ELF-1 (cell line): ENCODE results near the gene DLGAP1.

ENCODE experiments used
- DNase-seq: peaks from one replicate; pipeline ENCODE4 v3.0.0-alpha.2; 2016; ENCODE audit warnings: low read depth, low spot score

Gene DLGAP1

DNA sequence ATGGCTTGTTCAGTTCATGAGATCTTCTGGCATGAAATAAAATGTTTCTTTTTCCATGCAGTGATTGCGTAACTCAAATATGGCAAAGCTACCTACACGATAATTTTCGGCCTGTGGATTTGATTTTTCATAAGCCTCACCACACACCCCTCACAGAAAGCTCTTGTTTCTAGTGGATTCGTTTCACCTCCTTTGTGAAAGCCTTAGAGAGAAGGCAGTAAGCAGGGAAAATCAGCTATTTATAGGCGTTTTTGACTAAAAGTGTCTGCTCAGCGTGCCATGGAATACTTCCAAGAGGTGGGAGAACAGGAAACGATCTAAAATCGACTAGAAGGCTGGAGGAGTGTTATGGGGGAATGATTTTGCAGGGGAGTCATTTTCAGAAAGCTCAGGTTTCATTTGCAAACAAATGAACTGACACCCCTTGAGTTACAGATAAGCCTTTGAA lies 587.2 kb downstream of the DLGAP1 start:
- DNase-seq = no peak

DNA sequence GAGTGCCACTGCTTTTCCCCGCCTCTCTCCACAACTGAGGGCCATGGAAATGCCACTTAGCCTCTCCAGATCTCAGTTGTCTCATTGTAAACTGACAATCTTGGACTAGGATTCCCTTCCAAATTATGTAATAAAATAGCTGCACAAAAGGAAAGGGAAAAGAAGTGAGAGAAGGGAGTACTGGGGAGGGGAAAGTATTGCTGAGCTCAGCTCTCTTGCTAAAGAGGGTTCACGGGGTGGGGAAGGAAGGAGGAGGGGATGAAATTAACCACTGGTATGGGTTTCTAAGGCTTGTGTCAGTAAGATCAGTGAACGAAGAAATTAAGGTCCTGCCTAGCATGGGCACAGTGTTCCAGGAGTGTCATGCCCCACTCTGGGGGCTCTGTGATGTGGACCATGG lies 587.9 kb downstream of the DLGAP1 start:
- DNase-seq = no peak

- no peak for DNase-seq
Observed at GRCh38 chr18:3864669-3865298, 590.3 kb downstream of the DLGAP1 start.

DNA sequence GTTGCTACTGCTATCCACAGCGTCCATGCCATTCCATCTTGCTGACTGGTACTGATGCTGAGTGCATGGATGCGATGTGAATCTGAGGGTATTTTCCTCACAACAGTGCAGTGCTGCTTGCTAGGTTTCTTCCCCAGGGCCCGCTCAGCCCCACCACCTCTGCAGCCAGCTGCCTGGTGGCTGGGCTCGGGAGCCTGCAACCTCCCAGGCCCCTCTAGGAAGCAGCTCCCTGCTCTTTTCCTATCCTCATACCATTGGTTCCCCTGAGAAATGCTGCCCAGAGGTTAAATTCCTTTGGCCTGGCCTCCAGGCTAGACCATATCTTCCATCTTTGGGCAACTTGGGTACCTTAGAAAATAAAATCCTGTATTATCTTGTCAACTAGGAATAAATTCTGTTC lies 591.5 kb downstream of the DLGAP1 start:
- DNase-seq = peak; percentile 46

GRCh38 chr18:3863006-3863405 lies 592.1 kb downstream of the DLGAP1 start:
- DNase-seq = no peak

DNA sequence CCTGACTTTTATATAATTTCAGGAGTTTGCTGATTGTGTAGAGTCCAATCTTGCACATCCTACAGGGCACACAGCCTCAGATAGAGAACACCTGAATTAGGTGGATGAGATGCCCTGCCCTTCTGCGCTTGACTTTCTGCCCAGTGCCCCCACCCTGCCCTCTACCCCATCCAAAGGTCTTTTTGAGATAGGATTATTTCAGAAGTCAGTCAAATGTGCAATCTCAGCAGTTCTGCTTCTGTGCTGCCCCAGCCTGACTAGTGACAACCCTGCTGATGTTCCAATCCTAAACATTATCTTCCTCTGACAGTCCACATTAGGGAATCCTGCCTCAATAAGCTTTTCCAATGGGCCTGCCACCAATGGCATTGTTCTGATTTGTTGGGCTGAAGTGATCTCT lies 593.6 kb downstream of the DLGAP1 start:
- no peak for DNase-seq

- DNase-seq = no peak
Observed at GRCh38 chr18:3857544-3857943, 597.6 kb downstream of the DLGAP1 start.

DNA sequence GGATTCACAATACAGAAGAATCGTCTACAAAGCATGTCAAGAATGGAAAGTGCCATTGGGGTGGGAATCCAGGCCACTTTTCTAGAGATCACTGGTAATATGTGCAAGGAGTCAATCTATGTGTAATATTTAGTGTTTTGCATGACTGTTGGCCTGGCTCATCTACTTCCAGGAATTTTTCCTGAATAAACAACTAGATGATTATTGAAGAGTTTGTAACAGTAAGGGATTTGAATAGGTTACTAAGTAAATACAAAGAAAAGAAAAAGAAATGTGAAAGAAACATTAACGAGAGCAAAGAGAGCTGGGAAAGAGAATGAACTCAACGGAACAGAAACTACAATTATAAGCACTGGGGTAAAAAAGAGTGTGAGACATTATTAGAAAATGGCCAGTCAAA lies 599.1 kb downstream of the DLGAP1 start:
- no peak for DNase-seq

- no peak for DNase-seq
Observed at GRCh38 chr18:3852321-3852720, 602.8 kb downstream of the DLGAP1 start.

DNA sequence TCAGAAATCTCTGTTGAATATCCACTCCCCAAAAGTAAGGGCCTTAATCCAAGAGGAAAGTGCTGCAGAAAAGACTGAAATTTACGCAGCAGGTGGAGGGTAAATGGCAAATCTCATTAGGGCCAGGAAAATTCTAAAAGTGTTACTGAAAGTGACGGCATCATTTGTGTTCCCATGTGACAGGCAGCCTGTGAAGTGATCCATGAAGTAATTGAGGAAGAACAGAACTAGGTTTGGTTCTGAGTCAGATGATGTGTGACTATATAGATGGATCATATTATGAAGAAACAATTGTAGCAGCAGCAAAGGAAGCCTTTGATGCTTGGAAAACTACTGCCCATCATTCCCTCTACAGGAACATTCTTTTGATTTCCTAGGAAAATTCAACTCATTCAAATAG lies 603.9 kb downstream of the DLGAP1 start:
- no peak for DNase-seq

GRCh38 chr18:3848316-3848715 lies 606.8 kb downstream of the DLGAP1 start:
- no peak for DNase-seq

- DNase-seq = no peak
Observed at GRCh38 chr18:3845161-3845560, 609.9 kb downstream of the DLGAP1 start.

DNA sequence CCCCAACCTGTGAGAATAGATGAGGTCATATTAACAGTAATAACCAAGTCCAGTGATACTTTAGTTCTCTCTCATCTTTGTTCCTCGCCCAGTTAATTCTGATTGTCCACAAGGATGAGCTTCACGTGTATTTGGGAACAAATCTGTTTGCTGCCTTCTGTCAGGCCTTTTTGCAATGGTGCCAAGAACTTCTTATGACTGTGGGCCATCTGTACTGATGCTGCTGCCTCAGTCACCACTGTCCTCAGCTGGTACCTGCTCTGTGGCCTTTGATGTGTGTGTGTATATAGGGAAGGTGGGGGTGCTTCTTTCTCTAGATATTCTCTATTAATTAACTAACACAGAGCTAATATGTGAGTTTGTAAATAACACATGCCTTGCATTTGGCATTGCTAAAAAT lies 612.3 kb downstream of the DLGAP1 start:
- no peak for DNase-seq

GRCh38 chr18:3840766-3841165 lies 614.3 kb downstream of the DLGAP1 start:
- DNase-seq = no peak

DNA sequence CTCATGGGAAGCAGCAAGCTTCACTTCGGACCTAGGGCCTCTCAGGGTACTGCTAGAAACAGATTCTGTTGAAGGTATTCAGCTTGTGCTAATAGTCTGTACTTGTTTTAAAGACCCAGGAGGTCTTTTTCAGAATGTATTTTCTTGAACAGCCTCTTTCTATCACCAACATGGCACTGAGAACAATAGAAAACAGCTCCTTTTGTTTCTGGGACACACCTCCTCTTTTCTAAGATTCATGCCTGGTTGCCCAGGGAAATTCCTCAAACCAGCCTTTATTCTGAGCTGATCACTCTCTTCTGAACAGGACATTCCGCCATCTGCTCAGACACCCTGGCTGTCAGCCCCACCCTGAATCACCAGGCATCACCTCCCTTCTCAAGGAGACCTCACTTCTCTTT lies 615.5 kb downstream of the DLGAP1 start:
- DNase-seq = peak; percentile 23

DNA sequence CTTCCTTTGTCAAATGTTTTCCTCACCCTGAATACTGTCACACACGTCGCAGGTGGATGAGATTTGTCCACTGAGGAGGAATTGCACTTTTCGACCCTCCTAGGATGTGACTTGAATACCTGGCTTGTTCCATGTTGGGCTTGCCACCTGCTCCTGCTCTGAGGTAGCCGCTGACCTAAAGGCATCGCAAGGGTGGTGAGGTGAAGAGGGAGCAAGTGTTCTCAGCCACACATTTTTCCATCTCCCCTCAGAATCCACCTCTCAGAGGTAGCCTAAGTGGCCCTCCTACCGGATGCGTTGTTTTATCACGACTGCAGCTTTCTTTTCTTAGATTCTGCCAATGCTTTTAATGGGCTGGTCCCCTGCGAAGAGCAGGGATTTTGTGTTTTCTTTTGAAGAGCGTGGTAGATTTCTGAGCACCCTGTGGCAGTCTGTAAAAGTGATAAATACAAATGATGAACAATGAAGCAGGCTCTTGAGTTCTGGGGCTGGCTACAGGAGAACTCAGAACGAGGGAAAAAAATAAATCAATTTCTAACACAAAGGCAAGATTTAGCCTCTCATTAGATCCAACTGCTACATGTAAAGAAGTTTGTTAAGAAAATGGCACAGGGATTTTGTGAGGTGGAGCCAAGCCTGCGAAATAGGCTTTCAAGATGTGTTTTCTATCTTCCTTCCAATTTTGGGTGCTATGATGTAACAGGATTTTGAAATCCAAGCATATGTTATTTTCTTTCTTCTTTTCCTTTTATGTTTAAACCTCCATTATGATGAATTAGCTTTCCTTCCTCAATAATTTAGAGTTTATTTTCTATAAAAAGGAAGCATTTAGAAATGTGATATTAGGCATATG lies 618.4 kb downstream of the DLGAP1 start:
- no peak for DNase-seq

DNA sequence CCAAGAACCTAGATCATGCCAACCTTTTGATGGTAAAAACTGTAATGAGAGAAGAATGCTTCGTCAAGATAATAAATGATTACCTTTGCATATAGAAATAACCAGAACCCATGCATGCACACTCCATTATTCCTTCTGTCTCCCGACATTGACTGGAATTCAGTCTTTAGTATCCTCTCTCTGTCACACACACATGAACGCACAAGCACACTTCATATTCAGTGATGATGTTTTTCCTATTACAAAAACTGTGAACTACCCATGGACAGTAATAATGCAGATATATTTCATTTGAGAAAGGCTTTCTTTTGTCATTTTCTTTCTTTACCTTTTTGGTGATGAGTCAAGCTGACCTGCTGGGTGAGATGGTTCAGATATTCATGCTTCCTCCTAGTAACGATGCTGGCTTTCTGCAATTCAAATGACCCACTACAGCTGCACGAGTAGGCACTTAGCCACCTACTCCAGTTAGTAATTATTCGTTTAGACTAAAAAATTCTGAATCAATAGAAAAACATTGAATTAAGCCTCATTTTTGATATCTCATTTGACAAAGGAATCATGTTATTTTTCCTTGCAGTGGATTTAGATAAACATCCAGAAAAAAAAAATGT lies 623.0 kb downstream of the DLGAP1 start:
- no peak for DNase-seq

- DNase-seq = no peak
Observed at GRCh38 chr18:3830604-3831003, 624.5 kb downstream of the DLGAP1 start.

GRCh38 chr18:3827236-3827845 lies 627.8 kb downstream of the DLGAP1 start:
- DNase-seq = no peak

DNA sequence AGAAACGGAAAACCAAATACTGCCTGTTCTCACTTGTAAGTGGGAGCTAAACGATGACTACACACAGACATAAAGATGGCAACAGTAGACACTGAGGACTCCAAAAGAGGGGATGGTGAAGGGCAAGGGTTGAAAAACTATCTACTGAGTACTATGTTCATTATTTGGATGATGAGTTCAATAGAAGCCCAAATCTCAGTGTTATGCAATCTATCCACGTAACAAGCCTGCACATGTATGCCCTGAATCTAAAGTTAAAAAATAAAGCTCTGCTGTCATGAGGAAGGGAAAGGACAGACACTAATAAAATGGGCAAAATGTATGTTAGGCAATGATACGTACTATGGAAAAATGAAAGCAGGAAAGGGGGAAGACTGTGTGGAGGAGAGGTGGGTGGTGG lies 629.1 kb downstream of the DLGAP1 start:
- DNase-seq = no peak

DNA sequence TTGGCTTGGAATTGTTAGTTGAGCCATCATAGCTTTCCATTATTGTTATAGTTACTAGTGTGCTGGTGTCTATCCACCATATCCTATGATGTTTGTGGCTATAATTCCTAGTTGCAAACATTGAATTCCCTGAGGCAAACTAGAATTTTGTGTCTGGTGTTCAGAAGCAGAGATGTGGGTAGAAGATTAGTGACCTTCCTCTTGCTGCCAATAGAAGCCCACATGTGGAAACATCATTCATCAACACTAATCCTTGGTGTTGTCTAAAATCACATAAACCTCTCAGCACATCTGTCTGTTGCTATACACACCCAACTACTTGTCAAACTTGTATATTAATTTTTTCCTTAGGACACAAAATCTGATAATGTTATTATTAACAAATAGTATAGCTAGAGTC lies 631.0 kb downstream of the DLGAP1 start:
- no peak for DNase-seq

GRCh38 chr18:3823073-3823472 lies 632.0 kb downstream of the DLGAP1 start:
- no peak for DNase-seq
